Measurements from ENCODE around the gene CHRNA4.

Gene CHRNA4

GRCh38 chr20:63359164-63359934 lies 1.8 kb downstream of the CHRNA4 start:
- Histone ChIP-seq H2BK5ac (ENCODE audit: low read length) (no peak overlapping the region), H3K14ac (ENCODE audit: low read length) (peak overlapping the region; percentile 21), H3K9me3 (replicated peaks in 1 of 2; ENCODE audit: control insufficient read depth in 2 of 2, insufficient read depth in 1 of 2, low read depth in 1 of 2, low read length in 2 of 2) (no peaks in the 10 kb centered on the region), H3K27me3 (ENCODE audit: control insufficient read depth in 3 of 3, insufficient read depth in 3 of 3, low read depth in 1 of 3, low read length in 3 of 3) (peaks cover 0 to 68% (median 36%) of the 10 kb centered on the region in 3 experiments), H2AK5ac (ENCODE audit: low read depth, low read length) (peak overlapping the region; percentile 90), H3K36me3 (replicated peaks in 1 of 2; ENCODE audit: control insufficient read depth in 2 of 2, insufficient read depth in 2 of 2, low read length in 2 of 2) (no peaks in the 10 kb centered on the region), H2BK12ac (ENCODE audit: low read length) (no peak overlapping the region), H3K27ac (replicated peaks; ENCODE audit: low read length) (no peak overlapping the region), H3K4ac (ENCODE audit: low read length) (peak overlapping the region; percentile 37), H3K18ac (ENCODE audit: low read length) (peak overlapping the region; percentile 48), H4K8ac (ENCODE audit: low read depth, low read length) (peak overlapping the region; percentile 3), H3K4me2 (ENCODE audit: insufficient read depth, low read length, poor library complexity, severe bottlenecking) (no peak overlapping the region), H3K9ac (ENCODE audit: low read depth, low read length, poor library complexity) (peak overlapping the region; percentile 44), H2BK15ac (ENCODE audit: low read length) (no peak overlapping the region), H3K79me1 (ENCODE audit: low read depth, low read length) (no peaks in the 10 kb centered on the region), H2BK120ac (ENCODE audit: low read depth, low read length) (no peak overlapping the region), H3K23ac (ENCODE audit: low read depth, low read length, poor library complexity) (peak overlapping the region; percentile 85), H4K91ac (ENCODE audit: low read depth, low read length, poor library complexity) (no peak overlapping the region), H3K4me3 (ENCODE audit: low read length in 2 of 2) (no peak overlapping the region), H3K4me1 (ENCODE audit: control insufficient read depth in 2 of 2, insufficient read depth in 1 of 2, low read depth in 1 of 2, low read length in 2 of 2) (peaks cover 17 to 25% of the 10 kb centered on the region in 2 donors), H2AFZ (ENCODE audit: low read length) (no peak overlapping the region)
- WGBS, 2 donors (ENCODE audit: extremely low coverage in 2 of 2, insufficient read length in 2 of 2, insufficient replicate concordance in 1 of 2), result no CpG with 5 or more reads among the region's 42 CpGs
- DNase-seq (ENCODE audit: low spot score), result no peak

GRCh38 chr20:63357921-63358905 lies 2.9 kb downstream of the CHRNA4 start:
- Histone ChIP-seq H3K14ac (ENCODE audit: low read length) (peak overlapping the region; percentile 82), H3K27ac (replicated peaks; ENCODE audit: low read length) (no peak overlapping the region), H3K23ac (ENCODE audit: low read depth, low read length, poor library complexity) (peak overlapping the region; percentile 43), H2BK12ac (ENCODE audit: low read length) (no peak overlapping the region), H3K4me2 (ENCODE audit: insufficient read depth, low read length, poor library complexity, severe bottlenecking) (no peak overlapping the region), H3K4me1 (ENCODE audit: control insufficient read depth in 2 of 2, insufficient read depth in 1 of 2, low read depth in 1 of 2, low read length in 2 of 2) (peaks cover 13 to 15% of the 10 kb centered on the region in 2 donors), H3K36me3 (replicated peaks in 1 of 2; ENCODE audit: control insufficient read depth in 2 of 2, insufficient read depth in 2 of 2, low read length in 2 of 2) (no peaks in the 10 kb centered on the region), H3K79me1 (ENCODE audit: low read depth, low read length) (no peaks in the 10 kb centered on the region), H3K27me3 (ENCODE audit: control insufficient read depth in 3 of 3, insufficient read depth in 3 of 3, low read depth in 1 of 3, low read length in 3 of 3) (peaks cover 0 to 57% (median 36%) of the 10 kb centered on the region in 3 experiments), H2AK5ac (ENCODE audit: low read depth, low read length) (peak overlapping the region; percentile 46), H4K91ac (ENCODE audit: low read depth, low read length, poor library complexity) (no peak overlapping the region), H3K18ac (ENCODE audit: low read length) (peak overlapping the region; percentile 28), H3K4me3 (ENCODE audit: low read length in 2 of 2) (no peak overlapping the region), H3K9me3 (replicated peaks in 1 of 2; ENCODE audit: control insufficient read depth in 2 of 2, insufficient read depth in 1 of 2, low read depth in 1 of 2, low read length in 2 of 2) (no peaks in the 10 kb centered on the region), H2BK5ac (ENCODE audit: low read length) (peak overlapping the region; percentile 39), H4K8ac (ENCODE audit: low read depth, low read length) (peak overlapping the region; percentile 23), H2BK15ac (ENCODE audit: low read length) (peak overlapping the region; percentile 58), H2BK120ac (ENCODE audit: low read depth, low read length) (no peak overlapping the region), H3K9ac (ENCODE audit: low read depth, low read length, poor library complexity) (no peak overlapping the region), H2AFZ (ENCODE audit: low read length) (no peak overlapping the region), H3K4ac (ENCODE audit: low read length) (no peak overlapping the region)
- no CpG with 5 or more reads among the region's 26 CpGs for WGBS, 2 donors (ENCODE audit: extremely low coverage in 2 of 2, insufficient read length in 2 of 2, insufficient replicate concordance in 1 of 2)
- DNase-seq (ENCODE audit: low spot score), result no peak

GRCh38 chr20:63356931-63357879 lies 3.9 kb downstream of the CHRNA4 start:
- peaks cover 0 to 48% (median 29%) of the 10 kb centered on the region in 3 experiments for H3K27me3 ChIP-seq (ENCODE audit: control insufficient read depth in 3 of 3, insufficient read depth in 3 of 3, low read depth in 1 of 3, low read length in 3 of 3)
- no peak overlapping the region for H2BK120ac ChIP-seq (ENCODE audit: low read depth, low read length)
- H3K4ac ChIP-seq (ENCODE audit: low read length), result no peak overlapping the region
- H3K23ac ChIP-seq (ENCODE audit: low read depth, low read length, poor library complexity), result no peak overlapping the region
- peak overlapping the region; percentile 94 for H2AK5ac ChIP-seq (ENCODE audit: low read depth, low read length)
- no peak overlapping the region for H4K8ac ChIP-seq (ENCODE audit: low read depth, low read length)
- peak overlapping the region; percentile 39 for H3K14ac ChIP-seq (ENCODE audit: low read length)
- H2AFZ ChIP-seq (ENCODE audit: low read length), result no peak overlapping the region
- H3K4me3 ChIP-seq (ENCODE audit: low read length in 2 of 2), result no peak overlapping the region
- peak overlapping the region; percentile 30 for H2BK12ac ChIP-seq (ENCODE audit: low read length)
- H3K9me3 ChIP-seq (replicated peaks in 1 of 2; ENCODE audit: control insufficient read depth in 2 of 2, insufficient read depth in 1 of 2, low read depth in 1 of 2, low read length in 2 of 2), result no peaks in the 10 kb centered on the region
- no peaks in the 10 kb centered on the region for H3K36me3 ChIP-seq (replicated peaks in 1 of 2; ENCODE audit: control insufficient read depth in 2 of 2, insufficient read depth in 2 of 2, low read length in 2 of 2)
- H2BK15ac ChIP-seq (ENCODE audit: low read length), result no peak overlapping the region
- no peak overlapping the region for H3K18ac ChIP-seq (ENCODE audit: low read length)
- no CpG with 5 or more reads among the region's 30 CpGs for WGBS, 2 donors (ENCODE audit: extremely low coverage in 2 of 2, insufficient read length in 2 of 2, insufficient replicate concordance in 1 of 2)
- H2BK5ac ChIP-seq (ENCODE audit: low read length), result no peak overlapping the region
- no peak for DNase-seq (ENCODE audit: low spot score)
- no peaks in the 10 kb centered on the region for H3K79me1 ChIP-seq (ENCODE audit: low read depth, low read length)
- no peak overlapping the region for H3K4me2 ChIP-seq (ENCODE audit: insufficient read depth, low read length, poor library complexity, severe bottlenecking)
- H3K9ac ChIP-seq (ENCODE audit: low read depth, low read length, poor library complexity), result no peak overlapping the region
- no peak overlapping the region for H4K91ac ChIP-seq (ENCODE audit: low read depth, low read length, poor library complexity)
- no peak overlapping the region for H3K27ac ChIP-seq (replicated peaks; ENCODE audit: low read length)
- peaks cover 8 to 9% of the 10 kb centered on the region in 2 donors for H3K4me1 ChIP-seq (ENCODE audit: control insufficient read depth in 2 of 2, insufficient read depth in 1 of 2, low read depth in 1 of 2, low read length in 2 of 2)
